GM23338 (cell line): ENCODE results near the gene RBKS. TPM values are rescaled to one million over a fixed set of nuclear protein-coding genes. Genes with fewer than 3 reads are reported as not detected.

Source experiments
- ATAC-seq: fragments of 200-7000 bp; cut with Tn5 transposase; 3 replicates; pipeline ENCODE4 v1.9.1; 2020
- DNase-seq: peaks from one replicate; pipeline ENCODE4 v3.0.0-alpha.2; 2015; ENCODE audit warnings: low spot score
- H2AFZ ChIP-seq: fragments of 200-600 bp; sonication (generic); 2 replicates; pipeline ENCODE4 v1.8.0; 2016; ENCODE audit warnings: antibody characterized with exemption, mild to moderate bottlenecking, moderate library complexity
- H3F3A ChIP-seq: fragments of 200-600 bp; sonication (generic); replicated peaks from 2 replicates; pipeline ENCODE4 v1.8.0; 2017; ENCODE audit warnings: antibody characterized with exemption, mixed run types, low read depth
- H3K27ac ChIP-seq: fragments of 200-600 bp; sonication (generic); 2 replicates; pipeline ENCODE4 v1.6.1; 2016; ENCODE audit warnings: low read depth
- H3K27me3 ChIP-seq: fragments of 200-600 bp; sonication (generic); 2 replicates; pipeline ENCODE4 v1.8.0; 2016; ENCODE audit warnings: mild to moderate bottlenecking, mixed run types, moderate library complexity; ENCODE audit not compliant: insufficient read depth
- H3K36me3 ChIP-seq: fragments of 200-600 bp; sonication (generic); 2 replicates; pipeline ENCODE4 v1.8.0; 2016; ENCODE audit warnings: mild to moderate bottlenecking; ENCODE audit not compliant: insufficient read depth
- H3K4me1 ChIP-seq: fragments of 200-600 bp; sonication (generic); 2 replicates; pipeline ENCODE4 v1.8.0; 2016; ENCODE audit warnings: mild to moderate bottlenecking, moderate library complexity; ENCODE audit not compliant: insufficient read depth
- H3K4me2 ChIP-seq: fragments of 200-600 bp; sonication (generic); 2 replicates; pipeline ENCODE4 v1.7.1; 2017; ENCODE audit warnings: mixed run types
- H3K4me3 ChIP-seq: fragments of 200-600 bp; sonication (generic); 2 replicates; pipeline ENCODE4 v1.6.1; 2016; ENCODE audit warnings: mixed run types
- H3K79me2 ChIP-seq: fragments of 200-600 bp; sonication (generic); replicated peaks from 2 replicates; pipeline ENCODE4 v1.8.0; 2017; ENCODE audit warnings: mild to moderate bottlenecking; ENCODE audit not compliant: insufficient read depth
- H3K9me2 ChIP-seq: fragments of 200-600 bp; sonication (generic); 2 replicates; pipeline ENCODE4 v1.8.0; 2017; ENCODE audit not compliant: insufficient read depth
- H4K20me1 ChIP-seq: fragments of 200-600 bp; sonication (generic); replicated peaks from 2 replicates; pipeline ENCODE4 v1.8.0; 2017; ENCODE audit warnings: mild to moderate bottlenecking; ENCODE audit not compliant: insufficient read depth
- H3K27ac Mint-ChIP-seq: 2 replicates; pipeline ENCODE4 v1.8.0; 2020; ENCODE audit warnings: inconsistent platforms, mild to moderate bottlenecking, moderate library complexity, mixed read lengths
- H3K27me3 Mint-ChIP-seq: 3 replicates; pipeline ENCODE4 v1.8.0; 2022; ENCODE audit warnings: low read depth, mild to moderate bottlenecking, moderate library complexity, mixed read lengths, inconsistent platforms; ENCODE audit not compliant: insufficient read depth, poor library complexity
- H3K36me3 Mint-ChIP-seq: 3 replicates; pipeline ENCODE4 v1.8.0; 2021; ENCODE audit warnings: low read depth, mild to moderate bottlenecking, inconsistent platforms, moderate library complexity, mixed read lengths
- H3K4me1 Mint-ChIP-seq: 3 replicates; pipeline ENCODE4 v1.8.0; 2020; ENCODE audit warnings: mild to moderate bottlenecking, inconsistent platforms, mixed read lengths
- H3K4me3 Mint-ChIP-seq: 3 replicates; pipeline ENCODE4 v1.8.0; 2021; ENCODE audit warnings: moderate library complexity, mild to moderate bottlenecking, inconsistent platforms, mixed read lengths
- H3K9me3 Mint-ChIP-seq: 3 replicates; pipeline ENCODE4 v1.8.0; 2020; ENCODE audit warnings: moderate library complexity, mild to moderate bottlenecking, inconsistent platforms, mixed read lengths
- CREB1 ChIP-seq: fragments of 250-450 bp; sonication (Bioruptor Pico); IDR thresholded peaks from 2 replicates; pipeline ENCODE4 v1.5.0; 2020; ENCODE audit warnings: low read depth, mild to moderate bottlenecking, moderate library complexity
- CTCF ChIP-seq, 2 experiments: fragments of 200-600 bp in 1 of 2; sonication (generic) in 1 of 2; conservative IDR thresholded peaks; 2 replicates each; pipeline versions ENCODE4 v1.5.1 to v1.6.1; 2016 to 2017; ENCODE audit warnings: antibody characterized with exemption in 2 of 2, low read depth in 2 of 2, mild to moderate bottlenecking in 2 of 2, moderate library complexity in 1 of 2
- ETS1 ChIP-seq: IDR thresholded peaks from 2 replicates; pipeline ENCODE4 v1.6.1; 2016; ENCODE audit warnings: antibody characterized with exemption
- EZH2 ChIP-seq: fragments of 200-600 bp; sonication (generic); IDR thresholded peaks from one replicate; pipeline ENCODE4 v1.8.0; 2017; ENCODE audit warnings: antibody characterized with exemption, mild to moderate bottlenecking, low read depth; ENCODE audit not compliant: unreplicated experiment
- EZH2phosphoT487 ChIP-seq: fragments of 200-600 bp; sonication (generic); IDR thresholded peaks from one replicate; pipeline ENCODE4 v1.8.1; 2018; ENCODE audit warnings: antibody characterized with exemption; ENCODE audit not compliant: unreplicated experiment
- JUNB ChIP-seq: IDR thresholded peaks from one replicate; pipeline ENCODE4 v1.6.1; 2016; ENCODE audit warnings: antibody characterized with exemption; ENCODE audit not compliant: unreplicated experiment
- NANOG ChIP-seq: IDR thresholded peaks from 2 replicates; pipeline ENCODE4 v1.6.1; 2016; ENCODE audit warnings: antibody characterized with exemption, borderline replicate concordance
- POLR2AphosphoS5 ChIP-seq: IDR thresholded peaks from 2 replicates; pipeline ENCODE4 v1.6.1; 2016; ENCODE audit warnings: antibody characterized with exemption, low read depth
- STAT1 ChIP-seq: IDR thresholded peaks from one replicate; pipeline ENCODE4 v1.6.1; 2016; ENCODE audit warnings: antibody characterized with exemption; ENCODE audit not compliant: unreplicated experiment
- ZNF114 ChIP-seq: fragments of 250-450 bp; sonication (Bioruptor Pico); IDR thresholded peaks from 2 replicates; pipeline ENCODE4 v1.5.0; 2020; ENCODE audit warnings: mild to moderate bottlenecking, moderate library complexity
- ZNF331 ChIP-seq: fragments of 250-450 bp; sonication (Bioruptor Pico); IDR thresholded peaks from 2 replicates; pipeline ENCODE4 v1.5.0; 2020; ENCODE audit warnings: low read depth, mild to moderate bottlenecking, moderate library complexity
- polyA plus RNA-seq: library from polyadenylated mRNA; unstranded; fragments of >200 nt; fragmentation: Nextera tagmentation; extraction: Ambion mirVana; gene quantifications from 2 replicates; pipeline ENCODE4 v1.2.1, GENCODE V29; 2016
- total RNA-seq: library from RNA; depleted of rRNA; stranded (reverse); fragments of >200 nt; shearing (Covaris generic); gene quantifications from 2 replicates; pipeline ENCODE4 v1.2.3, GENCODE V29; 2014
- TF ChIP-seq, protein P1 (sequence below): fragments of 250-450 bp; sonication (Bioruptor Pico); IDR thresholded peaks from 2 replicates; pipeline ENCODE4 v1.5.0; 2020; ENCODE audit warnings: mild to moderate bottlenecking, moderate library complexity
- TF ChIP-seq, protein P2 (sequence below): IDR thresholded peaks from one replicate; pipeline ENCODE4 v1.6.1; 2018; ENCODE audit warnings: antibody characterized with exemption; ENCODE audit not compliant: unreplicated experiment

RBKS gene
- total and polyA plus RNA-seq, 2 experiments from 2014 or later: 1.3 to 1.5 TPM

- Histone ChIP-seq H3K4me3 (no peak overlapping the region), H3K36me3 (no peaks in the 10 kb centered on the region), H4K20me1 (no peaks in the 10 kb centered on the region), H3K9me2 (no peaks in the 10 kb centered on the region), H3K27ac (no peak overlapping the region), H3K79me2 (no peaks in the 10 kb centered on the region), H3K4me1 (peaks cover 7% of the 10 kb centered on the region; the same call in 1 of the 2 replicates), H2AFZ (no peak overlapping the region), H3K4me2 (no peak overlapping the region), H3K27me3 (no peaks in the 10 kb centered on the region), H3F3A (no peaks in the 10 kb centered on the region)
- Mint-ChIP-seq H3K36me3 (no peaks in the 10 kb centered on the region), H3K27me3 (no peaks in the 10 kb centered on the region), H3K9me3 (no peaks in the 10 kb centered on the region), H3K27ac (no peak overlapping the region), H3K4me1 (no peaks in the 10 kb centered on the region), H3K4me3 (no peak overlapping the region)
- DNase-seq (no peak), ATAC-seq (no peak)
- TF ChIP-seq ETS1: no peak
- TF ChIP-seq, protein P1, sequence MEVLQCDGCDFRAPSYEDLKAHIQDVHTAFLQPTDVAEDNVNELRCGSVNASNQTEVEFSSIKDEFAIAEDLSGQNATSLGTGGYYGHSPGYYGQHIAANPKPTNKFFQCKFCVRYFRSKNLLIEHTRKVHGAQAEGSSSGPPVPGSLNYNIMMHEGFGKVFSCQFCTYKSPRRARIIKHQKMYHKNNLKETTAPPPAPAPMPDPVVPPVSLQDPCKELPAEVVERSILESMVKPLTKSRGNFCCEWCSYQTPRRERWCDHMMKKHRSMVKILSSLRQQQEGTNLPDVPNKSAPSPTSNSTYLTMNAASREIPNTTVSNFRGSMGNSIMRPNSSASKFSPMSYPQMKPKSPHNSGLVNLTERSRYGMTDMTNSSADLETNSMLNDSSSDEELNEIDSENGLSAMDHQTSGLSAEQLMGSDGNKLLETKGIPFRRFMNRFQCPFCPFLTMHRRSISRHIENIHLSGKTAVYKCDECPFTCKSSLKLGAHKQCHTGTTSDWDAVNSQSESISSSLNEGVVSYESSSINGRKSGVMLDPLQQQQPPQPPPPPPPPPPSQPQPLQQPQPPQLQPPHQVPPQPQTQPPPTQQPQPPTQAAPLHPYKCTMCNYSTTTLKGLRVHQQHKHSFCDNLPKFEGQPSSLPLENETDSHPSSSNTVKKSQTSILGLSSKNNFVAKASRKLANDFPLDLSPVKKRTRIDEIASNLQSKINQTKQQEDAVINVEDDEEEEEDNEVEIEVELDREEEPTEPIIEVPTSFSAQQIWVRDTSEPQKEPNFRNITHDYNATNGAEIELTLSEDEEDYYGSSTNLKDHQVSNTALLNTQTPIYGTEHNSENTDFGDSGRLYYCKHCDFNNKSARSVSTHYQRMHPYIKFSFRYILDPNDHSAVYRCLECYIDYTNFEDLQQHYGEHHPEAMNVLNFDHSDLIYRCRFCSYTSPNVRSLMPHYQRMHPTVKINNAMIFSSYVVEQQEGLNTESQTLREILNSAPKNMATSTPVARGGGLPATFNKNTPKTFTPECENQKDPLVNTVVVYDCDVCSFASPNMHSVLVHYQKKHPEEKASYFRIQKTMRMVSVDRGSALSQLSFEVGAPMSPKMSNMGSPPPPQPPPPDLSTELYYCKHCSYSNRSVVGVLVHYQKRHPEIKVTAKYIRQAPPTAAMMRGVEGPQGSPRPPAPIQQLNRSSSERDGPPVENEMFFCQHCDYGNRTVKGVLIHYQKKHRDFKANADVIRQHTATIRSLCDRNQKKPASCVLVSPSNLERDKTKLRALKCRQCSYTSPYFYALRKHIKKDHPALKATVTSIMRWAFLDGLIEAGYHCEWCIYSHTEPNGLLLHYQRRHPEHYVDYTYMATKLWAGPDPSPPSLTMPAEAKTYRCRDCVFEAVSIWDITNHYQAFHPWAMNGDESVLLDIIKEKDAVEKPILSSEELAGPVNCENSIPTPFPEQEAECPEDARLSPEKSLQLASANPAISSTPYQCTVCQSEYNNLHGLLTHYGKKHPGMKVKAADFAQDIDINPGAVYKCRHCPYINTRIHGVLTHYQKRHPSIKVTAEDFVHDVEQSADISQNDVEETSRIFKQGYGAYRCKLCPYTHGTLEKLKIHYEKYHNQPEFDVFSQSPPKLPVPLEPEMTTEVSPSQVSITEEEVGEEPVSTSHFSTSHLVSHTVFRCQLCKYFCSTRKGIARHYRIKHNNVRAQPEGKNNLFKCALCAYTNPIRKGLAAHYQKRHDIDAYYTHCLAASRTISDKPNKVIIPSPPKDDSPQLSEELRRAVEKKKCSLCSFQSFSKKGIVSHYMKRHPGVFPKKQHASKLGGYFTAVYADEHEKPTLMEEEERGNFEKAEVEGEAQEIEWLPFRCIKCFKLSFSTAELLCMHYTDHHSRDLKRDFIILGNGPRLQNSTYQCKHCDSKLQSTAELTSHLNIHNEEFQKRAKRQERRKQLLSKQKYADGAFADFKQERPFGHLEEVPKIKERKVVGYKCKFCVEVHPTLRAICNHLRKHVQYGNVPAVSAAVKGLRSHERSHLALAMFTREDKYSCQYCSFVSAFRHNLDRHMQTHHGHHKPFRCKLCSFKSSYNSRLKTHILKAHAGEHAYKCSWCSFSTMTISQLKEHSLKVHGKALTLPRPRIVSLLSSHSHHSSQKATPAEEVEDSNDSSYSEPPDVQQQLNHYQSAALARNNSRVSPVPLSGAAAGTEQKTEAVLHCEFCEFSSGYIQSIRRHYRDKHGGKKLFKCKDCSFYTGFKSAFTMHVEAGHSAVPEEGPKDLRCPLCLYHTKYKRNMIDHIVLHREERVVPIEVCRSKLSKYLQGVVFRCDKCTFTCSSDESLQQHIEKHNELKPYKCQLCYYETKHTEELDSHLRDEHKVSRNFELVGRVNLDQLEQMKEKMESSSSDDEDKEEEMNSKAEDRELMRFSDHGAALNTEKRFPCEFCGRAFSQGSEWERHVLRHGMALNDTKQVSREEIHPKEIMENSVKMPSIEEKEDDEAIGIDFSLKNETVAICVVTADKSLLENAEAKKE (CRISPR knock-in tag): no peak
- no peak for TF ChIP-seq STAT1
- TF ChIP-seq CREB1: no peak
- TF ChIP-seq EZH2phosphoT487: no peak
- TF ChIP-seq, protein P2, sequence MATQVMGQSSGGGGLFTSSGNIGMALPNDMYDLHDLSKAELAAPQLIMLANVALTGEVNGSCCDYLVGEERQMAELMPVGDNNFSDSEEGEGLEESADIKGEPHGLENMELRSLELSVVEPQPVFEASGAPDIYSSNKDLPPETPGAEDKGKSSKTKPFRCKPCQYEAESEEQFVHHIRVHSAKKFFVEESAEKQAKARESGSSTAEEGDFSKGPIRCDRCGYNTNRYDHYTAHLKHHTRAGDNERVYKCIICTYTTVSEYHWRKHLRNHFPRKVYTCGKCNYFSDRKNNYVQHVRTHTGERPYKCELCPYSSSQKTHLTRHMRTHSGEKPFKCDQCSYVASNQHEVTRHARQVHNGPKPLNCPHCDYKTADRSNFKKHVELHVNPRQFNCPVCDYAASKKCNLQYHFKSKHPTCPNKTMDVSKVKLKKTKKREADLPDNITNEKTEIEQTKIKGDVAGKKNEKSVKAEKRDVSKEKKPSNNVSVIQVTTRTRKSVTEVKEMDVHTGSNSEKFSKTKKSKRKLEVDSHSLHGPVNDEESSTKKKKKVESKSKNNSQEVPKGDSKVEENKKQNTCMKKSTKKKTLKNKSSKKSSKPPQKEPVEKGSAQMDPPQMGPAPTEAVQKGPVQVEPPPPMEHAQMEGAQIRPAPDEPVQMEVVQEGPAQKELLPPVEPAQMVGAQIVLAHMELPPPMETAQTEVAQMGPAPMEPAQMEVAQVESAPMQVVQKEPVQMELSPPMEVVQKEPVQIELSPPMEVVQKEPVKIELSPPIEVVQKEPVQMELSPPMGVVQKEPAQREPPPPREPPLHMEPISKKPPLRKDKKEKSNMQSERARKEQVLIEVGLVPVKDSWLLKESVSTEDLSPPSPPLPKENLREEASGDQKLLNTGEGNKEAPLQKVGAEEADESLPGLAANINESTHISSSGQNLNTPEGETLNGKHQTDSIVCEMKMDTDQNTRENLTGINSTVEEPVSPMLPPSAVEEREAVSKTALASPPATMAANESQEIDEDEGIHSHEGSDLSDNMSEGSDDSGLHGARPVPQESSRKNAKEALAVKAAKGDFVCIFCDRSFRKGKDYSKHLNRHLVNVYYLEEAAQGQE: no peak
- TF ChIP-seq CTCF (conservative IDR thresholded peaks at IDR 0.05; ENCODE audit: low read depth in 2 of 2): no peak
- TF ChIP-seq NANOG: no peak
- no peak for TF ChIP-seq JUNB
- TF ChIP-seq ZNF114 (CRISPR knock-in tag): no peak
- no peak for TF ChIP-seq EZH2
- no peak for TF ChIP-seq ZNF331 (CRISPR knock-in tag)
- no peak for TF ChIP-seq POLR2AphosphoS5
Observed at GRCh38 chr2:27915191-27915590, 25.0 kb upstream of the RBKS start.
